ENCODE measurements around the gene TMTC2. TPM values are rescaled to one million over a fixed set of nuclear protein-coding genes. Genes with fewer than 3 reads are reported as not detected.

Gene TMTC2
- total RNA-seq, 5 donors from 2014 or later (not counting 1 experiment from before 2014, with no cell fraction given), result 3.6 to 5.4 (median 4.4) TPM

- no CpG with 5 or more reads among the region's 2 CpGs for WGBS (ENCODE audit: insufficient coverage)
- H3K27me3 Mint-ChIP-seq, result no peaks in the 10 kb centered on the region
- POLR2A ChIA-PET, result no interaction called here
Observed at GRCh38 chr12:82950356-82950755, 263.6 kb downstream of the TMTC2 start.

GRCh38 chr12:82952946-82953345 lies 266.2 kb downstream of the TMTC2 start:
- 67% methylated on average over 3 of the region's 3 CpGs for WGBS (ENCODE audit: insufficient coverage)
- Histone ChIP-seq H3K4me1 (ENCODE audit: control insufficient read depth in 1 of 2, extremely low read depth in 1 of 2, insufficient read depth in 2 of 2, low read length in 2 of 2) (no peaks in the 10 kb centered on the region), H3K36me3 (ENCODE audit: control insufficient read depth in 2 of 2, extremely low read depth in 1 of 2, insufficient read depth in 1 of 2, low read length in 1 of 2) (no peaks in the 10 kb centered on the region), H3K27ac (ENCODE audit: low read length) (no peak overlapping the region), H3K9me3 (no peaks in the 10 kb centered on the region), H3K27me3 (replicated peaks in 1 of 2; ENCODE audit: control insufficient read depth in 2 of 2, extremely low read depth in 1 of 2, insufficient read depth in 2 of 2, low read length in 1 of 2) (no peaks in the 10 kb centered on the region), H3K4me3 (ENCODE audit: control insufficient read depth in 1 of 2, extremely low read depth in 1 of 2, low read length in 1 of 2) (no peak overlapping the region)
- Mint-ChIP-seq H3K36me3 (no peaks in the 10 kb centered on the region), H3K4me1 (no peaks in the 10 kb centered on the region), H3K9me3 (peaks cover 2 to 9% (median 4%) of the 10 kb centered on the region in 3 donors), H3K27me3 (no peaks in the 10 kb centered on the region), H3K4me3 (no peak overlapping the region), H3K27ac (no peak overlapping the region)
- ATAC-seq (replicated peaks in 1 of 4) (no peak), DNase-seq (no peak)
- POLR2A ChIA-PET, result no interaction called here
- CTCF ChIA-PET, result no interaction called here

More at GRCh38 chr12:82950356-82950755, 263.6 kb downstream of the TMTC2 start:
- no peaks in the 10 kb centered on the region for H3K9me3 Mint-ChIP-seq
- CTCF ChIA-PET, result interaction anchor here in 1 of 2 donors (0.5 kb wide), 1 partner anchor 13 kb away, joined by 4 read pairs; no protein-coding TSS in a partner anchor
- H3K27ac ChIP-seq (ENCODE audit: low read length), result no peak overlapping the region
- no peak overlapping the region for H3K4me3 Mint-ChIP-seq
- no peaks in the 10 kb centered on the region for H3K27me3 ChIP-seq (replicated peaks in 1 of 2; ENCODE audit: control insufficient read depth in 2 of 2, extremely low read depth in 1 of 2, insufficient read depth in 2 of 2, low read length in 1 of 2)
- ATAC-seq (replicated peaks in 1 of 4) (no peak), DNase-seq (no peak)
- H3K9me3 ChIP-seq, result no peaks in the 10 kb centered on the region
- H3K36me3 ChIP-seq (ENCODE audit: control insufficient read depth in 2 of 2, extremely low read depth in 1 of 2, insufficient read depth in 1 of 2, low read length in 1 of 2), result no peaks in the 10 kb centered on the region
- H3K4me1 Mint-ChIP-seq, result no peaks in the 10 kb centered on the region
- H3K36me3 Mint-ChIP-seq, result no peaks in the 10 kb centered on the region
- H3K4me1 ChIP-seq (ENCODE audit: control insufficient read depth in 1 of 2, extremely low read depth in 1 of 2, insufficient read depth in 2 of 2, low read length in 2 of 2), result no peaks in the 10 kb centered on the region
- H3K4me3 ChIP-seq (ENCODE audit: control insufficient read depth in 1 of 2, extremely low read depth in 1 of 2, low read length in 1 of 2), result no peak overlapping the region
- no peak overlapping the region for H3K27ac Mint-ChIP-seq

GRCh38 chr12:82953397-82953796 lies 266.7 kb downstream of the TMTC2 start:
- no peaks in the 10 kb centered on the region for H3K27me3 Mint-ChIP-seq
- ATAC-seq (replicated peaks in 1 of 4) (no peak), DNase-seq (no peak)
- no peak overlapping the region for H3K27ac Mint-ChIP-seq
- Histone ChIP-seq H3K27ac (ENCODE audit: low read length) (no peak overlapping the region), H3K4me3 (ENCODE audit: control insufficient read depth in 1 of 2, extremely low read depth in 1 of 2, low read length in 1 of 2) (no peak overlapping the region), H3K9me3 (no peaks in the 10 kb centered on the region), H3K27me3 (replicated peaks in 1 of 2; ENCODE audit: control insufficient read depth in 2 of 2, extremely low read depth in 1 of 2, insufficient read depth in 2 of 2, low read length in 1 of 2) (no peaks in the 10 kb centered on the region), H3K36me3 (ENCODE audit: control insufficient read depth in 2 of 2, extremely low read depth in 1 of 2, insufficient read depth in 1 of 2, low read length in 1 of 2) (no peaks in the 10 kb centered on the region), H3K4me1 (ENCODE audit: control insufficient read depth in 1 of 2, extremely low read depth in 1 of 2, insufficient read depth in 2 of 2, low read length in 2 of 2) (no peaks in the 10 kb centered on the region)
- peaks cover 2 to 9% (median 4%) of the 10 kb centered on the region in 3 donors for H3K9me3 Mint-ChIP-seq
- ChIA-PET CTCF (no interaction called here), POLR2A (no interaction called here)
- no peaks in the 10 kb centered on the region for H3K4me1 Mint-ChIP-seq
- H3K36me3 Mint-ChIP-seq, result no peaks in the 10 kb centered on the region
- no peak overlapping the region for H3K4me3 Mint-ChIP-seq
- no CpG with 5 or more reads among the region's 1 CpG for WGBS (ENCODE audit: insufficient coverage)

- Histone ChIP-seq H3K9me3 (no peaks in the 10 kb centered on the region), H3K27me3 (replicated peaks in 1 of 2; ENCODE audit: control insufficient read depth in 2 of 2, extremely low read depth in 1 of 2, insufficient read depth in 2 of 2, low read length in 1 of 2) (no peaks in the 10 kb centered on the region), H3K36me3 (ENCODE audit: control insufficient read depth in 2 of 2, extremely low read depth in 1 of 2, insufficient read depth in 1 of 2, low read length in 1 of 2) (no peaks in the 10 kb centered on the region), H3K4me1 (ENCODE audit: control insufficient read depth in 1 of 2, extremely low read depth in 1 of 2, insufficient read depth in 2 of 2, low read length in 2 of 2) (no peaks in the 10 kb centered on the region), H3K4me3 (ENCODE audit: control insufficient read depth in 1 of 2, extremely low read depth in 1 of 2, low read length in 1 of 2) (no peak overlapping the region), H3K27ac (ENCODE audit: low read length) (no peak overlapping the region)
- WGBS (ENCODE audit: insufficient coverage), result no CpG with 5 or more reads among the region's 3 CpGs
- DNase-seq, result no peak
- no peak overlapping the region for H3K4me3 Mint-ChIP-seq
- peaks cover 2 to 9% (median 4%) of the 10 kb centered on the region in 3 donors for H3K9me3 Mint-ChIP-seq
- H3K36me3 Mint-ChIP-seq, result no peaks in the 10 kb centered on the region
- no peak overlapping the region for H3K27ac Mint-ChIP-seq
- ChIA-PET POLR2A (no interaction called here), CTCF (no interaction called here)
- ATAC-seq (replicated peaks in 1 of 4), result no peak
- no peaks in the 10 kb centered on the region for H3K27me3 Mint-ChIP-seq
- no peaks in the 10 kb centered on the region for H3K4me1 Mint-ChIP-seq
Observed at GRCh38 chr12:82954064-82954463, 267.4 kb downstream of the TMTC2 start.

GRCh38 chr12:82954572-82954971 lies 267.9 kb downstream of the TMTC2 start:
- Mint-ChIP-seq H3K36me3 (no peaks in the 10 kb centered on the region), H3K27me3 (no peaks in the 10 kb centered on the region), H3K4me3 (no peak overlapping the region), H3K9me3 (peaks cover 2 to 9% (median 4%) of the 10 kb centered on the region in 3 donors), H3K4me1 (peaks cover 0 to under 1% (median 0%) of the 10 kb centered on the region in 3 donors), H3K27ac (no peak overlapping the region)
- no peaks in the 10 kb centered on the region for H3K9me3 ChIP-seq
- no peak overlapping the region for H3K27ac ChIP-seq (ENCODE audit: low read length)
- DNase-seq (no peak), ATAC-seq (replicated peaks in 1 of 4) (no peak)
- no peak overlapping the region for H3K4me3 ChIP-seq (ENCODE audit: control insufficient read depth in 1 of 2, extremely low read depth in 1 of 2, low read length in 1 of 2)
- POLR2A ChIA-PET, result no interaction called here
- WGBS (ENCODE audit: insufficient coverage), result no CpG with 5 or more reads among the region's 2 CpGs
- H3K4me1 ChIP-seq (ENCODE audit: control insufficient read depth in 1 of 2, extremely low read depth in 1 of 2, insufficient read depth in 2 of 2, low read length in 2 of 2), result no peaks in the 10 kb centered on the region
- no peaks in the 10 kb centered on the region for H3K36me3 ChIP-seq (ENCODE audit: control insufficient read depth in 2 of 2, extremely low read depth in 1 of 2, insufficient read depth in 1 of 2, low read length in 1 of 2)
- H3K27me3 ChIP-seq (replicated peaks in 1 of 2; ENCODE audit: control insufficient read depth in 2 of 2, extremely low read depth in 1 of 2, insufficient read depth in 2 of 2, low read length in 1 of 2), result no peaks in the 10 kb centered on the region
- CTCF ChIA-PET, result no interaction called here

GRCh38 chr12:82955043-82955442 lies 268.3 kb downstream of the TMTC2 start:
- no peak for ATAC-seq (replicated peaks in 1 of 4)

GRCh38 chr12:82958966-82959365 lies 272.3 kb downstream of the TMTC2 start:
- no peaks in the 10 kb centered on the region for H3K36me3 ChIP-seq (ENCODE audit: control insufficient read depth in 2 of 2, extremely low read depth in 1 of 2, insufficient read depth in 1 of 2, low read length in 1 of 2)
- ChIA-PET POLR2A (no interaction called here), CTCF (no interaction called here)
- DNase-seq (no peak), ATAC-seq (replicated peaks in 1 of 4) (no peak)
- no peak overlapping the region for H3K4me3 Mint-ChIP-seq
- peaks cover 0 to 3% (median 0%) of the 10 kb centered on the region in 3 donors for H3K4me1 Mint-ChIP-seq
- H3K4me3 ChIP-seq (ENCODE audit: control insufficient read depth in 1 of 2, extremely low read depth in 1 of 2, low read length in 1 of 2), result no peak overlapping the region
- H3K27ac ChIP-seq (ENCODE audit: low read length), result no peak overlapping the region
- H3K9me3 Mint-ChIP-seq, result peaks cover 2 to 9% (median 8%) of the 10 kb centered on the region in 3 donors
- H3K27me3 Mint-ChIP-seq, result no peaks in the 10 kb centered on the region
- H3K27ac Mint-ChIP-seq, result no peak overlapping the region
- no peaks in the 10 kb centered on the region for H3K36me3 Mint-ChIP-seq
- H3K27me3 ChIP-seq (replicated peaks in 1 of 2; ENCODE audit: control insufficient read depth in 2 of 2, extremely low read depth in 1 of 2, insufficient read depth in 2 of 2, low read length in 1 of 2), result no peaks in the 10 kb centered on the region
- H3K9me3 ChIP-seq, result no peaks in the 10 kb centered on the region
- H3K4me1 ChIP-seq (ENCODE audit: control insufficient read depth in 1 of 2, extremely low read depth in 1 of 2, insufficient read depth in 2 of 2, low read length in 2 of 2), result no peaks in the 10 kb centered on the region

More at GRCh38 chr12:82955043-82955442, 268.3 kb downstream of the TMTC2 start:
- Mint-ChIP-seq H3K27ac (no peak overlapping the region), H3K4me3 (no peak overlapping the region), H3K27me3 (no peaks in the 10 kb centered on the region), H3K36me3 (no peaks in the 10 kb centered on the region), H3K4me1 (peaks cover 0 to 3% (median 0%) of the 10 kb centered on the region in 3 donors), H3K9me3 (peaks cover 2 to 9% (median 8%) of the 10 kb centered on the region in 3 donors)
- WGBS (ENCODE audit: insufficient coverage), result no CpG with 5 or more reads among the region's 1 CpG
- Histone ChIP-seq H3K9me3 (no peaks in the 10 kb centered on the region), H3K36me3 (ENCODE audit: control insufficient read depth in 2 of 2, extremely low read depth in 1 of 2, insufficient read depth in 1 of 2, low read length in 1 of 2) (no peaks in the 10 kb centered on the region), H3K4me3 (ENCODE audit: control insufficient read depth in 1 of 2, extremely low read depth in 1 of 2, low read length in 1 of 2) (no peak overlapping the region), H3K27ac (ENCODE audit: low read length) (no peak overlapping the region), H3K4me1 (ENCODE audit: control insufficient read depth in 1 of 2, extremely low read depth in 1 of 2, insufficient read depth in 2 of 2, low read length in 2 of 2) (no peaks in the 10 kb centered on the region), H3K27me3 (replicated peaks in 1 of 2; ENCODE audit: control insufficient read depth in 2 of 2, extremely low read depth in 1 of 2, insufficient read depth in 2 of 2, low read length in 1 of 2) (no peaks in the 10 kb centered on the region)
- ChIA-PET CTCF (no interaction called here), POLR2A (no interaction called here)
- no peak for DNase-seq
